ENCODE data around the gene BAZ2A. TPM values are rescaled to one million over a fixed set of nuclear protein-coding genes. Genes with fewer than 3 reads are reported as not detected.

Gene BAZ2A
- total RNA-seq, 1 donor from 2014 or later = 49.0 TPM

DNA sequence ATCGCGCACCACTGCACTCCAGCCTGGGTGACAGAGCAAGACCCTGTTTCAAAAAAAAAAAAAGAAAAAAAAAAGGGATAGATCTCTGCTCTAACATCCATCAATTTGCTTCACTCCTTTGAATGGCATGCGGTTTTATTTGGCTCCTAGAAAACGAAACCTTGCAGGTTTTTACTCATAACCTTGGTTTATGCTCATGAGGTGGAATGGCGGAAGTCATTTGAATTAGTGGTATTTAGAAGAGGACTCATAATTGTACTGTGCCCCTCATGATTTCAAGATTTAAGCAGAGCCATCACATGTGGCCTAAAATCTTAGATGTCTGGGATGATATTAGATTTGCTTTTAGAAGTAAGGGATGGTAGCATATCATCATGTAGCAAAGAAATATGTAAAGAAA is 79.1 kb downstream of the BAZ2A start:
- intact Hi-C loops (cut with DNase I) = no loop called here
- no peak for DNase-seq (ENCODE audit: low spot score)

DNA sequence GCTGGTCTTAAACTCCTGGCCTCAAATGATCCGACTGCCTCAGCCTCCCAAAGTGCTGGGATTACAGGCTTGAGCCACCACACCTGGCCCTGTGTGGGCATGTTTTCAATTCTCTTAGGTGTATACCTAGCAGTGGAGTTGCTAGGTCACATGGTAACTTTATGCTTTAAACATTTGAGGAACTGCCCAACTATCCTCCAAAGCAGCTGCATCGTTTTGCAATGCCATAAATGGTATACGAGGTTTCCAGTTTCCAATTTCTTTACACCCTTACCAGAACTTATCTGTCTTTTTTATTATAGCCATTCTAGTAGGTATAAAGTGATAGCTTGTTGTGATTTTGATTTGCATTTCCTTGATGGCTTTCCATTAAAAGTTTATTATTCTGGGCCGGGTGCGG is 83.4 kb downstream of the BAZ2A start:
- intact Hi-C loops (cut with DNase I) = no loop called here

More for the DNA sequence above, 83.4 kb downstream of the BAZ2A start:
- DNase-seq (ENCODE audit: low spot score) = no peak

Other genes starting within 250 kb of the BAZ2A start
- 2.0 TPM for gene TIMELESS, start 180.9 kb downstream of the BAZ2A start, total RNA-seq
- 0.48 TPM for gene MIP, start 175.7 kb downstream of the BAZ2A start, total RNA-seq
- gene SPRYD4, start 161.7 kb downstream of the BAZ2A start, total RNA-seq = 3.3 TPM
- gene GLS2, start 142.2 kb downstream of the BAZ2A start, total RNA-seq = 0.38 TPM
- 23.0 TPM for gene RBMS2, start 108.5 kb downstream of the BAZ2A start, total RNA-seq
- 2,154 TPM for gene ATP5F1B, start 15.7 kb upstream of the BAZ2A start, total RNA-seq
- gene PTGES3, start 58.0 kb upstream of the BAZ2A start, total RNA-seq = 121 TPM
- 441 TPM for gene NACA, start 95.0 kb upstream of the BAZ2A start, total RNA-seq
- 2.0 TPM for gene PRIM1, start 122.0 kb upstream of the BAZ2A start, total RNA-seq
- gene HSD17B6, start 133.0 kb upstream of the BAZ2A start, total RNA-seq = not detected